ENCODE results near the gene RAD51B.

GRCh38 chr14:67967206-67967605 lies 147.6 kb downstream of the RAD51B start:
- TF ChIP-seq CTCF (IDR thresholded peaks at IDR 0.05), result no peak
- no peak for TF ChIP-seq POLR2AphosphoS5 (IDR thresholded peaks at IDR 0.05)
